ENCODE data around the gene AKNAD1. TPM values are rescaled to one million over a fixed set of nuclear protein-coding genes. Genes with fewer than 3 reads are reported as not detected.

Gene AKNAD1
- total and polyA plus RNA-seq, 2 of the 4 experiments (the other 2 are of a cell fraction), result 0.07 to 0.18 TPM

DNA sequence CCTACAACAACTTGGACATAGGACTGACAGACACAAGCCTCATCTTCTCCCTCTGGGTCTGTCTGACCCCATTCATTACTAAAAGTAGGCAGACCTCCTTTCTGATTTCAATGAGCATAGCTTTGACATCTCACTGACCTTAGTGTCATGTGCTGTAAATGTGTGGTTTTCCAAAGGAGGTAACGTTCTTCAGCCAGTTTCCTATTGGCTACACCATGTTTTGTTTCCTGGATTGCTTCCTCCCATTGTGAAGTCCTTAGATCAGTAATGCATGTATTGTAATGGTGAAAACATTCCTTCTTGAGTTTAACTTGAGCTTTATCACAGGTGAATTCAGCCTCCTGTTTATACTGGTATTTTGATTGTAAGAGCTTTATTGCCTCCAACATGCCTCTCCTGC is 89.8 kb downstream of the AKNAD1 start:
- Histone ChIP-seq H3K4ac (ENCODE audit: low read depth, low read length) (no peak overlapping the region), H3K9ac (ENCODE audit: low read depth, low read length) (no peak overlapping the region), H4K20me1 (ENCODE audit: insufficient read depth, low read length) (no peaks in the 10 kb centered on the region), H2BK15ac (ENCODE audit: low read depth, low read length) (no peak overlapping the region), H3K36me3 (ENCODE audit: control insufficient read depth, insufficient read depth, low read length) (peaks cover 23% of the 10 kb centered on the region), H3K27me3 (ENCODE audit: control insufficient read depth, insufficient read depth, low read length) (no peaks in the 10 kb centered on the region), H4K91ac (ENCODE audit: insufficient read depth, low read depth, low read length) (no peak overlapping the region), H2AK9ac (replicated peaks; ENCODE audit: low read depth, low read length, poor library complexity) (no peak overlapping the region), H3K18ac (ENCODE audit: low read depth, low read length) (no peak overlapping the region), H4K5ac (ENCODE audit: low read depth, low read length) (no peak overlapping the region), H3K9me3 (ENCODE audit: control insufficient read depth, insufficient read depth, low read length) (no peaks in the 10 kb centered on the region), H2BK20ac (ENCODE audit: low read depth, low read length) (no peak overlapping the region), H4K8ac (ENCODE audit: low read depth in 2 of 2, low read length in 2 of 2) (no peak overlapping the region), H3K79me1 (ENCODE audit: low read depth in 1 of 2, low read length in 2 of 2) (peaks cover 15 to 19% of the 10 kb centered on the region in 2 experiments), H2BK120ac (ENCODE audit: low read depth, low read length) (no peak overlapping the region), H3K4me1 (ENCODE audit: control insufficient read depth, insufficient read depth, low read length) (no peaks in the 10 kb centered on the region), H3K27ac (ENCODE audit: insufficient read depth, low read length) (no peak overlapping the region), H3K4me3 (ENCODE audit: insufficient read depth, low read depth, low read length) (no peak overlapping the region), H3K23ac (ENCODE audit: low read depth, low read length) (no peak overlapping the region), H2AFZ (replicated peaks; ENCODE audit: low read length, poor library complexity) (no peak overlapping the region), H3K4me2 (ENCODE audit: low read depth, low read length) (no peak overlapping the region), H3K9me1 (ENCODE audit: insufficient read depth, low read length) (peaks cover 3% of the 10 kb centered on the region; the same call in 1 of the 2 replicates), H2AK5ac (ENCODE audit: low read depth, low read length) (no peak overlapping the region), H3K56ac (ENCODE audit: extremely low read depth, insufficient read depth, low read length) (no peak overlapping the region), H2BK5ac (ENCODE audit: low read depth, low read length, poor library complexity, severe bottlenecking) (no peak overlapping the region), H3K14ac (replicated peaks; ENCODE audit: low read depth, low read length) (no peak overlapping the region)
- DNase-seq, result no peak
- in situ Hi-C loops (cut with MboI; ENCODE audit: low sequenced_read_pairs), result no loop called here
- no TSS peak for BruUV-seq (replicated peaks)
- CTCF ChIA-PET, result no interaction called here
- ATAC-seq (ENCODE audit: low read depth), result no peak
- intact Hi-C loops (cut with micrococcal nuclease), result no loop called here
- POLR2A ChIA-PET (ENCODE audit: unreplicated experiment), result no interaction called here
- dilution Hi-C loops (cut with HindIII; ENCODE audit: low sequenced_read_pairs, unreplicated experiment), result no loop called here
- TF ChIP-seq FOS (IDR thresholded peaks at IDR 0.05; ENCODE audit: low read depth, low read length) (no peak), CEBPB (IDR thresholded peaks at IDR 0.05; ENCODE audit: low read depth, low read length) (no peak), RFX5 (IDR thresholded peaks at IDR 0.05; ENCODE audit: low read depth, low read length) (no peak), MXI1 (IDR thresholded peaks at IDR 0.05; ENCODE audit: borderline replicate concordance, low read depth, low read length) (no peak), CHD1 (IDR thresholded peaks at IDR 0.05; ENCODE audit: low read depth, low read length) (no peak)
- no CpG with 5 or more reads among the region's 1 CpG for WGBS, 2 experiments (ENCODE audit: extremely low coverage in 2 of 2, insufficient read length in 1 of 2)

Other genes starting within 250 kb of the AKNAD1 start
- 0.28 and 0.54 TPM in 2 replicates for gene HENMT1, start 196.0 kb downstream of the AKNAD1 start, total RNA-seq (2012; rRNA removed)
- gene HENMT1, start 196.0 kb downstream of the AKNAD1 start, polyA plus RNA-seq (2012; rRNA removed), result 0.43 and 0.67 TPM in 2 replicates
- 9.0 and 15.0 TPM in 2 replicates for gene PRPF38B, start 164.8 kb downstream of the AKNAD1 start, total RNA-seq (2012; rRNA removed)
- gene PRPF38B, start 164.8 kb downstream of the AKNAD1 start, polyA plus RNA-seq (2012; rRNA removed), result 15.5 and 19.3 TPM in 2 replicates
- gene FNDC7, start 144.2 kb downstream of the AKNAD1 start, total RNA-seq (2012; rRNA removed), result under 0.01 TPM in 1 of 2 replicates, not detected in the other
- gene FNDC7, start 144.2 kb downstream of the AKNAD1 start, polyA plus RNA-seq (2012; rRNA removed), result 0.06 TPM in 1 of 2 replicates, not detected in the other
- gene STXBP3, start 110.4 kb downstream of the AKNAD1 start, total RNA-seq (2012; rRNA removed), result 19.7 and 38.3 TPM in 2 replicates
- gene STXBP3, start 110.4 kb downstream of the AKNAD1 start, polyA plus RNA-seq (2012; rRNA removed), result 14.2 and 19.1 TPM in 2 replicates
- gene GPSM2, start 19.9 kb upstream of the AKNAD1 start, total RNA-seq (2012; rRNA removed), result 16.7 and 23.1 TPM in 2 replicates
- 7.1 and 9.3 TPM in 2 replicates for gene GPSM2, start 19.9 kb upstream of the AKNAD1 start, polyA plus RNA-seq (2012; rRNA removed)
- 29.6 and 41.4 TPM in 2 replicates for gene CLCC1, start 106.4 kb upstream of the AKNAD1 start, total RNA-seq (2012; rRNA removed)
- 18.0 and 19.3 TPM in 2 replicates for gene CLCC1, start 106.4 kb upstream of the AKNAD1 start, polyA plus RNA-seq (2012; rRNA removed)
- gene WDR47, start 185.0 kb upstream of the AKNAD1 start, total RNA-seq (2012; rRNA removed), result 17.4 and 23.3 TPM in 2 replicates
- gene WDR47, start 185.0 kb upstream of the AKNAD1 start, polyA plus RNA-seq (2012; rRNA removed), result 7.4 and 8.2 TPM in 2 replicates
- 13.1 and 81.4 TPM in 2 replicates for gene TAF13, start 218.9 kb upstream of the AKNAD1 start, total RNA-seq (2012; rRNA removed)
- 28.0 and 42.5 TPM in 2 replicates for gene TAF13, start 218.9 kb upstream of the AKNAD1 start, polyA plus RNA-seq (2012; rRNA removed)
- gene TMEM167B, start 233.7 kb upstream of the AKNAD1 start, total RNA-seq (2012; rRNA removed), result 27.5 and 32.1 TPM in 2 replicates
- 19.2 and 21.6 TPM in 2 replicates for gene TMEM167B, start 233.7 kb upstream of the AKNAD1 start, polyA plus RNA-seq (2012; rRNA removed)

Data from IMR-90 (cell line).